Activated T-cell treated with anti-CD3 and anti-CD28 coated beads for 24 hours (primary cell): ENCODE measurements around the gene CALU.
A peak's percentile ranks its signal among the peaks of the same experiment; 100 is the strongest.

Experiments
- DNase-seq: peaks from one replicate; pipeline ENCODE4 v3.0.0-alpha.2; 2020; ENCODE audit warnings: low read depth

CALU gene

DNA sequence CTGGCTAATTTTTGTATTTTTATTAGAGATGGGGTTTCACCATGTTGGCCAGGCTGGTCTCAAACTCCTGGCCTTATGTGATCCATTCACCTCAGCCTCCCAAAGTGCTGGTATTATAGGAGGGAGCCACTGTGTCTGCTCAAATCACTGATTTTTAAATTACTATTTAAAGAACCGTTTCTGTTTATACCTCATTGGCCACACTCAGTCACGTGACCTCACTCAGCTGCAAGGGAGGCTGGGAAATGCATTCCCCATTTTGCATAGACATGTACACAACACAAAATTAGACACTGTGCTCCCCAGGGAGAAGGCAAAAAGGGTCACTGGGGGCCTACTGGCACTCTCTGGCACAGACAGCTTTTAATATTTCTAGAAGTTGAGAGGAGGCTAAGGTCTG lies 13.6 kb upstream of the CALU start:
- DNase-seq, result no peak

DNA sequence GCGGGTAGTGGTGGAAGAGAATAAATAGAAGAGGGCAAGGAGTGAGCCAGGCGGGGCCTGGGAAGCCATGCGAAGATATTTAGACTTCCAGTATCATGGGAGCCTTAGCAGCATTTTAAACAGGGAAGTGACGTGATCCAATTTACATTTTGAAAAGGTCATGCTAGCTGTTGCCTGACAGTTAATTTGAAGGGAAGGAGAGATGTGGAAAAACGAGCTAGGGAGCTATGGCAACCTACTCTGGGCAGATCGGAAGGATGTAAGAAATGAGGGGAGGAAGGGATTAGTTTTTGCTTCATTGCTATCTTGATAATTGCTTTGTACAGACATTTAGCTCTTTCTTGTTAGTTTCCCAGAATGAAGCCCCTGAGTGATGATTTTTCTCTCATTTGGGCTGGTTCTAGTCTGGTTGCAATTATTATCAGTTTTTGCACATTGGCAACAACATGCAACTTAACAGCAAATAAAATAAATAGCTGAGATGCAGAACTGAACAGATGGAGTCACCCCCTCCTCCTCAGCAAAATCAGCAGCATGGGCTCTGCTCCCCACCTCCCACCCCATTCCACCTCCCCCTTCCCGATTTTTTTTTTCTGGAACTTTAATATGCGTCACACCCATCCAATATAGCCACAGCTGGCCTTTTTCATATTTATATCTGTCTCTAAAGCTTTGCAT lies 13.0 kb upstream of the CALU start:
- DNase-seq, result no peak

DNA sequence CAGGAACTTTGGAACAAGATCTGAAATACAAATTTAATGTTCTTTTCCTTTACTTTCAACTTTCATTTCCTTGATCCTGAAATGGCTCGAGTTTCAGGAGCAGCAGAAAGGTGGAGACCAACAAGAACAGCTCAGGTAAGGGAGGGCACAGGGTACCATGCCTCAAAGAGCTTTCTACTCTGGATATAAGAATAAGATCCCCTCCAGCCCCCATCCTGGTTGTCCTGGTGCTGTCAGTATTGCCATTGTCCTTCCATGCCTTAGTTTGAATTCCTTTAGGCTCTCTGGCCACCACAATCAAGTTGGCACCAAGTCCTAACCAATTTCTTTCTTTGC lies 12.5 kb upstream of the CALU start:
- DNase-seq, result no peak

DNA sequence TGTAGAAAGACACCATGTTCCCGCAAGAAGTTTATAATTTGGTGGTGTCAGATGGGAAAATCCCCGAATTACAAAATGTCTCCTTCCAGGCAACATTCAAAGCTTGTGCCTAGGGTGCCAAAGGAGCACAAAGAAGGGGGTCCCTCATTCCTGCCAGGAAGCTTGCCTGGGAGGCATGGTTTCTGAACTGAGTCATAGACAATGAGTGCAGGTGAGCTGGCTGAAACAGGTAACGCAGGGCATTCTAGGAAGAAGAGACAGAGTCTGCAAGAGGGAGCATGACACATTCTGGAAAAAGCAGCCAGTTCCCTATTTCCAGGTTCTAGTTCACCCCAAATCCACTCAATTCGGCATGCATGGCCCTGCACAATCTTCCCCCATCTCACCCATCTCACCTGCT lies 11.9 kb upstream of the CALU start:
- DNase-seq, result no peak

DNA sequence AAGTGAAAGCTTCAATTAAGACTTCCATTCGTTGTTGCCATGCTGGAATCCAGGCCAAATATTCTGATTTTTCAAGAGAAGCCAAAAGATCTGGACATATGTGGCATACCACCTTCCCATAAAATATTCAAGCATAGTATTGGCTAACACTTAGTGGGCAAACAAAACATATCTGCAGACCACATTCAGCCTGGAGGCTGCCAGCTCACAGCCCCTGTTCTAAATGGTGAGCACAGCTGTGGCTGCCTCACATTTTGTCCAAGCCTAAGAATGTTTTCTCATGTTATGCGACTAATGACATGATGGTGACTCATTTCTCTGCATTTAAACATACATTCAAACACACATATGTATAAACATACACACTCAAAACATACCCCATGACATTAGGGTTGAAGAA lies 10.6 kb upstream of the CALU start:
- DNase-seq, result no peak

DNA sequence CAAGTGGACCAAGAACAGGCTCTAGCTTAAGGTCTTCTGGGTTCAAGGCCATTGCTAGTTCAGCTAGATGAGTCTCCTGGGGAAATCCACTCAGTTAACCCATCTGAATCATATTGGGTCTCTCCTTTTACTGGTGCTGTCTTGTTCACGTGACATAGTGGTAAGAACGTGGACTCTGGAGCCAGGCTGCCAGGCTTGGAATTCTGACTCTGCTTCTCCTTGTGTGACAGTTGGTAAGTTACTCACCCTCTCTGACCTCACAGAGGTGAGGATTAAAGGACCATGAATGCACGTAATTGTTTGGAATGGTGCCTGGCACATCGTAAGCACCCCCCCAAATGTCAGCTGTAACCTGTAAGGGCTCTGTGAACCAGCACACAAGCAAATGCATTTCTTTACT lies 9.7 kb upstream of the CALU start:
- no peak for DNase-seq

DNA sequence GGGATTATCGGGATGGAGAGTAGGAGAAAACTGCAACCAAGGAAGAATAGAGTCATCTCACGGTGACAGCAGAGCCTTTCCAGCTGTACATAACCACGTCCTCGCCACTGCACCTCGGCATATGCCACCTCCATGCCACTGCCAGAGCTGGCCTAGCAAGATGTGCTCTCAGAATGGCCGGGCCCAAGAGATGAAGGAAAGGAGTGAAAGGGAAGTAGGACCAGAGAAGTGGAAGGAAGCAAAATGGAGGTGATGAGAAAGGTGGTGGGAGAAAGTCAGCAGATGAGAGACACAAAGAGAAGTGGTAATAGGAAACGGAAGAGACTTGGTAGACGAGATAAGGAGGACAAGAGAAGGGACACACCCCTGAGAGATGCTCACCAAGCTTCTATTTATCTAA lies 8.0 kb upstream of the CALU start:
- DNase-seq, result no peak

DNA sequence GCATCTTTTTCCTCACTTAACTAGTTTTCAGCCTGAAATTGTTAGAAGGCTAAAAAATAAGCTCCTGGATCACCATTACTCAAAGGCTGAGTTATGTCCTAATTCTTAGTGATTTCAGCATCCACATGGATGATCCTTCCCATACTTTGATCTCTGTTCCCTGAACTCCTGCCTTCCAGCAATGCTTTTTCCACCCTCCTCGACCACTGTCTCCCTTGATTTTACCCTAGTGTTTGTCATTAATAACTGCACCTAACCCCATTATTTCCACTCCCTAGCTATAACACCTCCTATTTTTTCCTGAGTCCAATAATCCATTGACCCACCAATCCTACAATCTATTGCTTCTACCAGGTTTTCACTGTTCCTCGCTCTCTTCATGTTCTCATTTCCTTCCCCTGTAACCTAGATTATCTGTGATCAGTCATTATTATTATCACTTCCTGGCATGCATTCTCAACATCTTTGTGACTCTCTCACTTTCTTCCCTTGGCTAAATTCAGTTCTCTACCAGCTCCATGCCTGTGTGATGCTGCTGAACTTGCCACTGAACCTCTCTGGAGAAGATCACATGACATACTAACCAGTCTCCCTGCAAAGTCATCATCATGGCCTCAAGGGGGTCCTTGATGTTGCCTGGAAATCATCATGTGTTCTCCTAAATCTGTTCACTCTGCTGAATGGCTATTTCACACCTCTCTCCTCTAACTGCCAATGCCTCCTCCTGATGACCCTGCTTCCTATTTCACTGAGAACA lies 6.5 kb upstream of the CALU start:
- DNase-seq, result no peak

DNA sequence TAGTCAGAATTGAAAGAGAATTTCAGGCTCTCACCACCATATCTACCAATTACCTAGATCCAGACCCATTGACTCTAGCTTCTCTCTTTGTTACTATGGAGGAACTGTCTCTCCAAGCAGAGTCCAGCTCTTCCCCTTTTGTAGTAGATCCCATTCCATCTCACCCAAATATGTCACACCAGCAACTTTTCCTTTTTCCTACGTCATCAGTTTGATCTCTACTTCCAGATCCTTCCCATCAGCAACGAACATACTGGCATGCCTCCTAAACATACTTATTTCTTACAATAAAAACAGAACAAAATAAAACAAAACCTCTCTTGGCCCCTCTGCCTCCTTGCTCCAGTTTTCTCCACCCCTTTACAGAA lies 5.9 kb upstream of the CALU start:
- no peak for DNase-seq

DNA sequence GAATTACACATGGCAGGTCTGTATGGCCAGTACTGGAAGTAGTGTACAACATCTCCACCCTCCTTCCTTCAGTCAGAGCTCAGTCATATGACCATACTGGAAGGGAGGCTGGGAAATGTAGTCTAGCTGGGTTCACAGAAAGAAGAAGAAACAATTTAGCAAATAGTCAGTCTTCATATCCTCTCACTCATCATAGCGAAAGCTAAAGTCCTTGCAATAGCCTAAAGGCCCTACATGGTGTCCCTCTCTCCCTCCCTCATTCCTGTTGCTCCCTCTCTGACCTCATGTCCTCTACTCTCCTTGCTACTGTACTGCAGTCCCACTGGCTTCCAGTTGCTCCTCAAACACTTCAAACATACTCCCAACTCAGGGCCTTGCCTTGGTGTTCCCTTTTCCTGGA lies 4.3 kb upstream of the CALU start:
- DNase-seq, result no peak

DNA sequence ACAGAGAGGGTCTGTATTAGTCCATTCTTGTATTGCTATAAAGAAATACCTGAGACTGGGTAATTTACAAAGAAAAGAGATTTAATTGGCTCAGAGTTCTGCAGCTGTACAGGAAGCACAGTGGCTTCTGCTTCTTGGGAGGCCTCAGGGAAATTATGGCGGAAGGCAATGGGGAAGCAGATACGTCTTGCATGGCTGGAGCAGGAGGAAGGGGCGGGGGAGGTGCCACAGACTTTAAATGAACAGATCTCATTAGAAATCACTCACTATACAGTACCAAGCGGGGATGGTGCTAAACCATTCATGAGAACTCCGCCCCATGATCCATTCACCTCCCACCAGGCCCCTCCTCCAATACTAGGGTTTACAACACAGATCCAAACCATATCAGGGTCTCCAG lies 3.7 kb upstream of the CALU start:
- DNase-seq, result no peak

DNA sequence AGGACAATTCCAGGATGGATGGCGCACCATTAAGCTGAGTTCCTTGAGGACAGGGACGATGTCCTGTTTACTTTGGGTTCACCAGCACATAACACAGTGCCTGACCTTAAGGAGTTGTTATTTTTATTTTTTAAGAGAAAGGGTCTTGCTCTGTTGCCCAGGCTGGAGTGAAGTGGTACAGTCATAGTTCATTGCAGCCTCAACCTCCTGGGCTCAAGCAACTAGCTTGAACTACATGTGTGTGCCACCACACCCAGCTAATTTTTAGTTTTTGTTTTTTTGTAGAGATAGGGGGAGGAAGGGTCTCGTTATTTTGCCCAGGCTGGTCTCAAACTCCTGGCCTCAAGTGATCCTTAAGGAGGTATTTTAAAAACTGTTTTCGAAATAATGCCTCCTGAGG lies 1.7 kb upstream of the CALU start:
- DNase-seq, result no peak

DNA sequence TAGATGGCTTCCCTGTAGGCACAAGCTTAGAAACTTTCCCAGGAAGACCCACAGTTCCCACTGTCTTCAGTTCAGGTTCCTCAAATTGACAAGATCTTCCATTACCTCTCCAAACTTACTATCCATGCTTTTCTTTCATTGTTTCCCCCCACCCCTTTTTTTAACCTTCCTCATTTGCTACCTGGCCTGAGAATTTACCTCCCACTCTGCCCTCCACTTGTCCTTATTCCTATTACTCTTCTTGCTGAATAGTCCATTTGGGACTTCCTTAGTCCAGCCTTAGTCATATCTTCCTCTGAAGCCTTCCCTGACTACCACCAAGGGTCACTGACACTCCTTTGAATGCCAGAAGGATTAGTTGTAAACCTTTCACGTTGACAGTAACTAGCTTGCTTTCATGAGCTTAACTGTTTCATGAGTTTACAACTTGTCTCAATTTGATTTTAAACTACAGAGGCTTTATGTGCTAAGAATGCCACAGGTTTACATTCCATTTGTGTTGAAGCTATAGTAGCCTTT lies 1.2 kb upstream of the CALU start:
- no peak for DNase-seq

DNA sequence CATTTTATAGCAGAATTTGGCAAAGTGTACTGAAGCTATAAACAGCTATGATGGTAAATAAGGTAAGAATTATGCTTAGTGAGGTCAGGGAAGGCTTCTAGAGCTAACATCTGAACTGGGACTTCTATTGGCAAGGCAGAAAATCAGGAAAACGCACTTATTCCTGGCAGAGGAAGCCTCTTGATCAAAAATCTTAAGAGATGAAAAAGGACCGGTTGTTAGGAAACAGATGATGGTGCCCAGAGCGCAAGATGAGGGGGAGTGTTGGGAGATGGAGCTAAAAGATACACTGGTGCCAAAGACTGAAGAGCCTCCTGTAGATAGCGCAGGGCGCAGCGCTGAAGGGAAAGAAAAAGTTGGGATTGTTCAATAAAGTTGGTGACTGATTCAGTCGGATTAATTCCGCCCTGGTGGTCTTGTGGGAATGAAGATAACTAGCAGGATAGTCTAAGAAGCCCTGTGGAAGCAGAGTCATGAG lies 550 bp upstream of the CALU start:
- DNase-seq, result peak; percentile 1

DNA sequence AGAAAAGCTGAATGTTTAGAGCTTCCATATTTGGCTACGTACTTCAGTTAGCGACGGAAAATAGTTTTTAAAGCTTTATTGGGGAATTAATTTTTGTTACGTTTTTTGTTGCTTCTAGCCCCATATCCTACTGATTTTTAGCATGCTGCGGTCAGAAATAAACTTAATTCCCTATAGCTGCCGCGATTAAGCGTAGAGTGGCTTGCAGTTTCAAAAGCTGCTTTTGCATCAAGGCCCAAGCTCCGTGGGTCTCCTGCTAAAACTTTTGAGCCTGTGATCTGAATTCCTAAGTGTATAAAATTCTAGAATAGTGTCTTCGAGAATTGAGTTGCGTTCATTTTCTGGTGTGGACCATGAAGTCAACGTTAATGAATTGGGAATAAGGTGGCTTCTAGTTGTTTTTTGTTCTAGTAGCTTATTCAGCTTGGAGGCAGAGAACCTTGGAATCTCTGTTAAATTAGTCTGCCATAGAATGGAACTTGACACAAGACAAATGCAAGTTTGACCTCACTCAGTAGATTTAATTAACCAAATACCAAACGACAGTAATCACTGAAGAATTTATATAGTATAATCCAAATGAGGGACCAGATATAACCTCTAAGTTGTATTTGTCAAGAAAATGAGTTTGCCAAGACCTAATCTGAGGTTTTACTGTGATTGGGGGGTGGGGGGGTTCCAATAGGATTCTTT lies 977 bp downstream of the CALU start:
- DNase-seq, result no peak

DNA sequence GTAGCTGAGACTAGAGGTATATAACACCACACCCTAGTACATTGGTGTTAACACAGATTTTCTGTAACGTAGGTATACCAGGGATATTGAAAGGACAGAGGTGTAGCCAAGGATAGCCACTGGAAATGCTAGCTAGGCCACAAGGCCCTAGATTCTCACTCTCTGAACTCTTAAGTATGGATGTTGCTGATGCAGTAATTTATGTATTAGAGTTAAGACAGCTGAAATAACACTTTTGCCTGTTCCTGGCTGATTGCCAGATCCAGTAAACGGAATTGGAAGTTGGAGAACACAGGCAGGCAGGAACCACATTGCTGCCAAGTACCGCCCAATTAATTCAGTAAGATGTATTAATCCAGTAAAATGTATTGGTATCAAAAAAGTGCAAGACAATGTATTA lies 1.8 kb downstream of the CALU start:
- no peak for DNase-seq

DNA sequence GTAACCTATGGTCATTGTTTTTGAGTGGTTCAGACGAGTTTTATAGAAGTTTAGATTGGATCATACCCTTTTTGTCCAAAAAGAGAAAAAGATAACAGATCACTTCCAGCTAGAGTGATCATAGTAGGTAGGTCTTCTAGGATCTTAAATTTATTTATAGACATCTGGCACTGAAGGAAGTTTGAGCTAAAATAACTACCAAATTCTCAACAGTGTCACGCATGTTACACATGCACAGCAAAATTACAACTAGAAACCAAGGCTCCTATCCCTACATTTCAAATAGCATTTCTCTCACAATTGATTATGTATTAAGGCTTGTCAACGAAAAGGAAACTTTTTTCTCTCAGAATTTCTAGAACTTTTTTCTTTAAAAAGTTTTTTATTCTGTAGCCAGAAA lies 2.3 kb downstream of the CALU start:
- no peak for DNase-seq

DNA sequence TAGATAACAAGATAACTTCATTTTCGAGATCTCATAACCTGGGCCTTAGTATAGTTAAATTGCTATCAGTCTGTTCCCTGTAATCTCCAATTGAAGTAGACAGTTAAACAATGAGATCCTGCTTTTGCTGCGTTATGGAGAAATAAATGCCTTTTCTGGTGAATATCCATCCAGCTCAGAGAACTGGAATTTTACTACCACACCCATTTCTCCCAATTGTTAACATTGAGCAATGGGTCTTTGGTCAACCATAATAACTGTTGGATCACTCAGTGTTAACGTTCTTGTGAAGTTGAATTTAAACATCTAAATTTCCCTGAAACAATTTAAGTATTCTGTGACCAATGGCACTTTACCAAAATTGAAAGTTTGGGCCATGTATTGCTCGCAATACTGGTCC lies 3.0 kb downstream of the CALU start:
- no peak for DNase-seq

DNA sequence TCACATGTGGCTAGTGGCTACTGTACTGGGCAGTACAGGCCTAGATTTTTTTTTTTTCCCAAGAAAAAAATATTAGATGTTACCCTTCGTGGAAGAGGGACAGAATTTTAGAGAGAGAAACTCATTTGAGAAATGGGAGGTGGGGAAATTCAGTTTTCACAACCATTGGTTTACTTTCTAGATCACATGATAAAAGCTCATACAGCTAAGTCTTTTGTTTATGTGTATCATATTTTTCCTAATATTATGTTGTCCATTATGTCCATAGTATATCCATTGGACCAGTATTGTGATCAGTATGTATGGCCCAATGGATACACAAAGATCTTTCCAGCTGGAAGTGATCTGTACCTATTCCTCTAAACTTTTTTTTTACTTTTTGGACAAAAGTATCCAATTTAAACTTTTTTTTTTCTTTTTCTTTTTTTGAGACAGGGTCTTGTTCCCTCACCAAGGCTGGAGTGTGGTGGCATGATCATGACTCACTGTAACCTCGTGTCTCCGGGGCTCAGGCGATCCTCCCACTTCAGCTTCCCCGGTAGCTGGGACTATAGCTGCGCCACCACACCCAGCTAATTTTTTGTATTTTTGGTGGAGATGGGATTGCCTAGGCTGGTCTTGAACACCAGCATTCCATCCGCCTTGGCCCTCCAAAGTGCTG lies 4.1 kb downstream of the CALU start:
- DNase-seq, result no peak

DNA sequence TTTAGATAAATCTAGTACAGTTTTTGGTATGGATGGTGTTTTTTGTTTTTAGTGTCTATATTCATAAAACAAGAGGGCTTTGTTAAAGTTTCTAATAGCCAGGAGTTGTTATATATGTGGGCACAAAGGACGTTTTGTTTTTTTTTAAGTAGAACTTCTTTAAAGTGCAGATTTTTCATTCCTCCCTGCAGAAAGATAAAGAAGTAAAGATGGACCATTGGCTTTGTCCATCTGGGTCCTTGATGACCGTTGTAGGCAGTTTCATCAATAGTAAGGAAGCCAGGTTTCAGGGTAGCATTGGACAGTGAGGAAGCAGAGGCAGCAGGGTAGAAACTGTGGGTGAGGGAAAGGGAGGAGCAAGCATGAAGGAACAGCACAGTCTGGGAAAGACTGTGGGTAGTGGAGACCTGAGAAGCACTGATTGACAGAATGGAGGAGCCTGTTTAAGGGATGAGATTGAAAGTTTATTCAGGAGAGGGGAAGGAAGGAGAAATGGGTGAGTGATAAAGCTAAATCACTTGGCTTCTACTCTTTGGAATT lies 5.3 kb downstream of the CALU start:
- DNase-seq, result no peak

DNA sequence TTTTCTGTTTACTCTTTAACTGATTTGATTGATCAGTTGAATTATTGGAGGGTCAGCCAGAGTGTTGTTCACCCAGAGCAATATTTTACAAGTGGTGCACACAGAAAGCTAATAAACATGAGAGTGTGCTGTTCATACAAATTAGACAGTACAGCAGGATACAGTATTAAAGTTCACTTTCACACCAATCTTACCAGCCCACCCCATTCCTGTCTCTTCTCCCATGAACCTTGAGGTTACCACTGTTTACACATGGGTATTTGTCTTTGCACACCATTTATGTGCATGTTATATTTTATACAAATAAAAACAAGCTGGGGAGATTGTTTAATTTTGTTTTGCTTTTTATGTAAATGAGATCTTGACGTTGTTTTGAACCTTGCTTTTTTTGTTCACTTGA lies 6.5 kb downstream of the CALU start:
- DNase-seq, result no peak

DNA sequence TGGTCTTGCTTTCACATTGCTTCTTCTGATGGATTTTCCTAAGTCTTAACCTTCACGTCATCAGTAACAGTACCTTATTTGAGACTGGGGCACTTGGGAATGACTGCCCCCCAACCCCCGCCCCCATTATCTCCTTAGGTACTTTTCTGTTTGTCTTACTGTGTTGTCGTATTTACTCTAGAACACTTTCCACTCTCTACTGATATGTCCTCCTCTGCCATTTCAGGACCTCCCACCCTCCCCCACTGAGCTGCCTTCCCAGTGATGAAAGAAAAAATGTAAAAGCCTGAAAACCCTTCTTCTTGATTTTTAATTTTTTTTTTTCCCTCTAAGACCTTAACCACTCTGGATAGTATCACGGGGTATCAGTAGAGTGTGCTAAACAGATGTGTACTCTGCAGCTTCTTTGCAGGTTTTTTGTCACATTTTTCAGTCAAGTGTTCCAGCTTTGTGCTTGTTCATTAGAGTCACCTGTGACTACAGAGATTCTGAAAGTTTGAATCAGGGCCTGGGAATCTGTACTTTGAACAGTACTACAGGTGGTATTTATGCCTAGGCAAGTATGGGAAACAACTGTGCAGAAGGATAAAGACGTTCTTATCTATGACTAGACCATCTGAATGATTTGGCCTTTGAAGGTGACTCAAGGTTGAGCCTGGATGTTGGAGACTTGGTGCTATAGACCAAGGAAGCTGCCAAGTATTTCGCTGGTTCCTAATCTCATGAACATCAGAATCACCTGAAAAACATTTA lies 8.3 kb downstream of the CALU start:
- no peak for DNase-seq
